Brain microvascular endothelial cell (primary cell): ENCODE results near the gene PTPRD.

ENCODE experiments used
- DNase-seq: peaks from one replicate; pipeline ENCODE4 v3.0.0-alpha.2; 2020
- H3K27ac ChIP-seq: fragments of 250-450 bp; sonication (Bioruptor Pico); 2 replicates; pipeline ENCODE4 v1.5.1; 2020; ENCODE audit warnings: mild to moderate bottlenecking, moderate library complexity
- H3K27me3 ChIP-seq: fragments of 250-450 bp; sonication (Bioruptor Pico); replicated peaks from 2 replicates; pipeline ENCODE4 v1.5.1; 2020; ENCODE audit warnings: mild to moderate bottlenecking
- H3K36me3 ChIP-seq: fragments of 250-450 bp; sonication (Bioruptor Pico); replicated peaks from 2 replicates; pipeline ENCODE4 v1.5.1; 2020; ENCODE audit warnings: mild to moderate bottlenecking
- H3K4me3 ChIP-seq: 2 replicates; pipeline ENCODE4 v1.5.1; 2011; ENCODE audit warnings: low read depth, mild to moderate bottlenecking, control low read depth, low read length, moderate library complexity
- CTCF ChIP-seq: IDR thresholded peaks from 2 replicates; pipeline ENCODE4 v1.5.1; 2011; ENCODE audit warnings: low read depth, mild to moderate bottlenecking, moderate library complexity, low read length, control low read depth, inconsistent platforms; ENCODE audit errors: missing control alignments
- in situ Hi-C: cut with HindIII; loops from 2 replicates; pipeline ENCODE4 v1.10.0; 2017; ENCODE audit warnings: low sequenced_read_pairs, low pct_ligation_motif_present

Gene PTPRD

DNA sequence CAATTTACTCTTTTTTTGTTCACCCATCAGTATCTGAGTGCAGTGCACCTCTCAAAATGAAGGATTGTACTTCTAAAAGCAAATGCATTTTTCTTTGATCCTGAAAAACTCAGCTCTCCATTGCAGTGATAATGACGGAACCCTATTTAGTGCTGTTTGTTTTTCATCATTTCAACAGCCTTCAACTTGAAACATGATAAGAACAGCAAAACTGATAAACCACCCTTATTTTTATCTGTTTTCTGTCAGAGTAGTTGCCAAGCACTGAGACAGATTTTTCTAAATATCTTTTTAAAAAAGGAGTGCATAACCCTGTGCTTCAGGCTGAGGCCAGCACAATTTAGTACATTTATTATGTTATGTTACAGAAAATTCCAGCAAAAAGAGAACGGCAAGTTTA lies 2263.4 kb downstream of the PTPRD start:
- no peak overlapping the region for H3K4me3 ChIP-seq
- in situ Hi-C loops: no loop called here

DNA sequence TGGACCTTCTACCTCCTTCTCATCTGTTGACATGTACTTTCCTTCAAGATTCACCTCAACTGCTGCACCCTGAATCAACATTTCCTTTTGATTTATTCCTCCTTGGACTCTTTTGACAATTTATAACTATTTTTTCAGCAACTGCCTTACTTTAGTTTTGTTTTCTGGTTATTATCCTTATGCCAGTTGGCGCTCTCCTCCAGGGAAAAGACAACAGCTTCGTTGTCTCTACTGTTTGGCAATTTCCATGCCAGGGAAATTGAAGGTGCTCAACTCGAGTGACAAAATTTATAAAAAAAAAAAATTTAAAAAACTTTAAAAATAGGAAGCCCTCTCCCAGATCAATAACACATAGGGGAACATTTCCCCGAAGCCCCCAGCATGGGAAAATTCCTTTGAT lies 2264.0 kb downstream of the PTPRD start:
- no peaks in the 10 kb centered on the region for H3K27me3 ChIP-seq
- no peak for DNase-seq
- in situ Hi-C loops: no loop called here
- H3K36me3 ChIP-seq: no peaks in the 10 kb centered on the region
- H3K27ac ChIP-seq: no peak overlapping the region
- TF ChIP-seq CTCF: no peak
- H3K4me3 ChIP-seq: no peak overlapping the region

More for the DNA sequence above, 2263.4 kb downstream of the PTPRD start:
- TF ChIP-seq CTCF: no peak
- Histone ChIP-seq H3K27ac (no peak overlapping the region), H3K27me3 (no peaks in the 10 kb centered on the region), H3K36me3 (no peaks in the 10 kb centered on the region)
- DNase-seq: no peak

GRCh38 chr9:8346296-8346695 lies 2266.5 kb downstream of the PTPRD start:
- H3K36me3 ChIP-seq: no peaks in the 10 kb centered on the region
- in situ Hi-C loops: no loop called here
- H3K4me3 ChIP-seq: no peak overlapping the region
- peak; percentile 79 for DNase-seq
- no peak for TF ChIP-seq CTCF
- H3K27me3 ChIP-seq: no peaks in the 10 kb centered on the region
- no peak overlapping the region for H3K27ac ChIP-seq

- DNase-seq: peak; percentile 9
- TF ChIP-seq CTCF: no peak
- in situ Hi-C loops: no loop called here
- H3K27ac ChIP-seq: no peak overlapping the region
- H3K36me3 ChIP-seq: no peaks in the 10 kb centered on the region
- no peak overlapping the region for H3K4me3 ChIP-seq
- H3K27me3 ChIP-seq: no peaks in the 10 kb centered on the region
Measured at GRCh38 chr9:8338767-8339510, 2273.9 kb downstream of the PTPRD start.

GRCh38 chr9:8337834-8338766 lies 2274.7 kb downstream of the PTPRD start:
- H3K27me3 ChIP-seq: no peaks in the 10 kb centered on the region
- no peak for DNase-seq
- in situ Hi-C loops: no loop called here
- no peak for TF ChIP-seq CTCF
- H3K4me3 ChIP-seq: no peak overlapping the region
- no peaks in the 10 kb centered on the region for H3K36me3 ChIP-seq
- no peak overlapping the region for H3K27ac ChIP-seq
